Measurements from ENCODE around the gene ADGRG6.

GRCh38 chr6:142378138-142378875 is 76.5 kb downstream of the ADGRG6 start:
- no peak for TF ChIP-seq EZH2 (IDR thresholded peaks at IDR 0.05; ENCODE audit: low read depth)
- TF ChIP-seq, protein P1, sequence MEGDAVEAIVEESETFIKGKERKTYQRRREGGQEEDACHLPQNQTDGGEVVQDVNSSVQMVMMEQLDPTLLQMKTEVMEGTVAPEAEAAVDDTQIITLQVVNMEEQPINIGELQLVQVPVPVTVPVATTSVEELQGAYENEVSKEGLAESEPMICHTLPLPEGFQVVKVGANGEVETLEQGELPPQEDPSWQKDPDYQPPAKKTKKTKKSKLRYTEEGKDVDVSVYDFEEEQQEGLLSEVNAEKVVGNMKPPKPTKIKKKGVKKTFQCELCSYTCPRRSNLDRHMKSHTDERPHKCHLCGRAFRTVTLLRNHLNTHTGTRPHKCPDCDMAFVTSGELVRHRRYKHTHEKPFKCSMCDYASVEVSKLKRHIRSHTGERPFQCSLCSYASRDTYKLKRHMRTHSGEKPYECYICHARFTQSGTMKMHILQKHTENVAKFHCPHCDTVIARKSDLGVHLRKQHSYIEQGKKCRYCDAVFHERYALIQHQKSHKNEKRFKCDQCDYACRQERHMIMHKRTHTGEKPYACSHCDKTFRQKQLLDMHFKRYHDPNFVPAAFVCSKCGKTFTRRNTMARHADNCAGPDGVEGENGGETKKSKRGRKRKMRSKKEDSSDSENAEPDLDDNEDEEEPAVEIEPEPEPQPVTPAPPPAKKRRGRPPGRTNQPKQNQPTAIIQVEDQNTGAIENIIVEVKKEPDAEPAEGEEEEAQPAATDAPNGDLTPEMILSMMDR (conservative IDR thresholded peaks at IDR 0.05), result no peak
